CD14-positive monocyte (primary cell): ENCODE results near the gene PNMA8A. TPM values are rescaled to one million over a fixed set of nuclear protein-coding genes. Genes with fewer than 3 reads are reported as not detected.

Experiments used
- DNase-seq, 3 donors: peaks; one replicate each; pipeline ENCODE4 v3.0.0-alpha.2; 2011 to 2022
- H2AFZ ChIP-seq: 2 replicates; pipeline ENCODE4 v1.6.0; 2012; ENCODE audit warnings: mild to moderate bottlenecking, low read depth, low read length, inconsistent platforms; ENCODE audit not compliant: insufficient read depth, poor library complexity, severe bottlenecking
- H3K27ac ChIP-seq, 2 donors: 1 replicate in 1 of 2; 2 replicates in 1 of 2; pipeline ENCODE4 v1.5.1; 2012 to 2013; ENCODE audit warnings: low read length in 2 of 2, control low read depth in 1 of 2, inconsistent platforms in 1 of 2, low read depth in 1 of 2, mild to moderate bottlenecking in 1 of 2
- H3K27me3 ChIP-seq, 2 donors: one replicate each; pipeline versions ENCODE4 v1.6.0 to v1.6.1; 2011 to 2013; ENCODE audit warnings: low read length in 2 of 2; ENCODE audit not compliant: control insufficient read depth in 2 of 2, insufficient read depth in 2 of 2
- H3K36me3 ChIP-seq, 2 donors: replicated peaks in 1 of 2; 1 replicate in 1 of 2; 2 replicates in 1 of 2; pipeline versions ENCODE4 v1.5.1 to v1.6.1; 2012 to 2013; ENCODE audit warnings: low read length in 2 of 2, control low read depth in 1 of 2, inconsistent platforms in 1 of 2, mild to moderate bottlenecking in 1 of 2; ENCODE audit not compliant: insufficient read depth in 2 of 2, control insufficient read depth in 1 of 2
- H3K4me1 ChIP-seq, 2 donors: 1 replicate in 1 of 2; 2 replicates in 1 of 2; pipeline versions ENCODE4 v1.5.1 to v1.6.1; 2012 to 2013; ENCODE audit warnings: low read length in 2 of 2, control low read depth in 1 of 2, inconsistent platforms in 1 of 2, mild to moderate bottlenecking in 1 of 2, moderate library complexity in 1 of 2; ENCODE audit not compliant: insufficient read depth in 2 of 2, control insufficient read depth in 1 of 2
- H3K4me2 ChIP-seq: replicated peaks from 2 replicates; pipeline ENCODE3; 2012; ENCODE audit warnings: low read length, moderate library complexity, mild to moderate bottlenecking; ENCODE audit not compliant: poor library complexity, severe bottlenecking; ENCODE audit errors: extremely low read depth
- H3K4me3 ChIP-seq, 3 experiments: fragments of 200-600 bp in 1 of 3; sonication (generic) in 1 of 3; replicated peaks in 1 of 3; 1 replicate in 2 of 3; 2 replicates in 1 of 3; pipeline ENCODE4 v1.5.1; 2011 to 2013; ENCODE audit warnings: low read length in 3 of 3, mild to moderate bottlenecking in 3 of 3, control low read depth in 2 of 3, low read depth in 2 of 3, inconsistent platforms in 1 of 3, moderate library complexity in 1 of 3
- H3K79me2 ChIP-seq: 2 replicates; pipeline ENCODE4 v1.6.0; 2012; ENCODE audit warnings: mild to moderate bottlenecking, control low read depth, inconsistent platforms, low read length, moderate library complexity; ENCODE audit not compliant: insufficient read depth
- H3K9ac ChIP-seq: 2 replicates; pipeline ENCODE4 v1.6.0; 2017; ENCODE audit warnings: low read length, mild to moderate bottlenecking; ENCODE audit not compliant: insufficient read depth, poor library complexity, severe bottlenecking
- H3K9me3 ChIP-seq, 2 donors: replicated peaks in 1 of 2; 1 replicate in 1 of 2; 2 replicates in 1 of 2; pipeline versions ENCODE4 v1.5.1 to v1.6.1; 2012 to 2013; ENCODE audit warnings: low read length in 2 of 2, control low read depth in 1 of 2; ENCODE audit not compliant: control insufficient read depth in 1 of 2, insufficient read depth in 1 of 2
- H4K20me1 ChIP-seq: 2 replicates; pipeline ENCODE4 v1.6.0; 2012; ENCODE audit warnings: mild to moderate bottlenecking, low read length, control low read depth, moderate library complexity; ENCODE audit not compliant: insufficient read depth
- H3K27ac Mint-ChIP-seq, 7 donors: one replicate each; pipeline ENCODE4 v1.8.0; 2020; ENCODE audit warnings: mild to moderate bottlenecking in 7 of 7, mixed read lengths in 7 of 7, moderate library complexity in 6 of 7, inconsistent platforms in 2 of 7
- H3K27me3 Mint-ChIP-seq, 3 donors: one replicate each; pipeline ENCODE4 v1.8.0; 2021 to 2022; ENCODE audit warnings: low read depth in 3 of 3, mild to moderate bottlenecking in 3 of 3, mixed read lengths in 3 of 3, moderate library complexity in 3 of 3, inconsistent platforms in 1 of 3
- H3K36me3 Mint-ChIP-seq, 2 donors: one replicate each; pipeline ENCODE4 v1.8.0; 2020; ENCODE audit warnings: mixed read lengths in 2 of 2, inconsistent platforms in 1 of 2, mild to moderate bottlenecking in 1 of 2
- H3K4me1 Mint-ChIP-seq: one replicate; pipeline ENCODE4 v1.8.0; 2020; ENCODE audit warnings: mild to moderate bottlenecking, mixed read lengths
- H3K4me3 Mint-ChIP-seq, 2 donors: one replicate each; pipeline ENCODE4 v1.8.0; 2020; ENCODE audit warnings: mild to moderate bottlenecking in 2 of 2, mixed read lengths in 2 of 2, moderate library complexity in 1 of 2
- H3K9me3 Mint-ChIP-seq, 7 donors: one replicate each; pipeline ENCODE4 v1.8.0; 2020 to 2022; ENCODE audit warnings: mixed read lengths in 7 of 7, mild to moderate bottlenecking in 6 of 7, moderate library complexity in 6 of 7, inconsistent platforms in 2 of 7
- WGBS: methylation state at CpG from one replicate; pipeline ENCODE4 v1.1.5; 2013; ENCODE audit warnings: missing lambda C conversion rate; ENCODE audit not compliant: insufficient coverage; 5-methylcytosine and 5-hydroxymethylcytosine counted together
- intact Hi-C, 2 donors: fragments of 100-400 bp; cut with micrococcal nuclease; formaldehyde crosslinking; loops; one replicate each; pipeline versions ENCODE4 v1.15.0 to v1.15.1; 2023
- polyA plus RNA-seq, 3 donors: library from polyadenylated mRNA; depleted of rRNA in 1 of 3; unstranded in 2 of 3; stranded (reverse) in 1 of 3; fragments of 300-500 nt in 2 of 3; fragments of >200 nt in 1 of 3; fragmentation: Illumina TruSeq in 2 of 3; gene quantifications; 1 replicate in 2 of 3; 2 replicates in 1 of 3; pipeline ENCODE4 v1.2.3, GENCODE V29; 2012 to 2021
- TF ChIP-seq, protein P1 (sequence below): fragments of 200-600 bp; IDR thresholded peaks from one replicate; pipeline ENCODE4 v1.8.0; 2022; ENCODE audit warnings: antibody characterized with exemption, mild to moderate bottlenecking

Gene PNMA8A
- polyA plus RNA-seq, 3 donors: not detected

DNA sequence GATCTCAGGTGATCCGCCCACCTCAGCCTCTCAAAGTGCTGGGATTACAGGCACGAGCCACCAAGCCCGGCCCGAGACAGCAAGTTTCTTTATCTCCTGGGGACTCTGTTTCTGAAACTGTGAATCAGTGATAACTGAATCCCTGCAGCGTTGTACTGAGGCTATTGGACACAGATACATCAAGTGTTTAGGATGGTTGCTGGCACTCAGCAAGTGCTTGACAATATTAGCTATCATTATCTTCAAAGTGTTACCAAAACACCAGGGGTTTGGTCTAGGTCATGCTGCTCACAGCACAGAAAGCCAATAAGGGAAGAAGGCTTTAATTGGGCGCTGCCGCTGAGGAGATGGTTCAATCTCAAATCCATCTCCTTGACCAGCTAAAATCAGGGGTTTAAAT is 22.1 kb downstream of the PNMA8A start:
- H3K4me3 ChIP-seq: no peak overlapping the region
- H3K79me2 ChIP-seq: no peaks in the 10 kb centered on the region
- peaks cover 8 to 24% (median 13%) of the 10 kb centered on the region in 3 donors for H3K27me3 Mint-ChIP-seq
- no peaks in the 10 kb centered on the region for H4K20me1 ChIP-seq
- peaks cover 0 to 12% (median 6%) of the 10 kb centered on the region in 7 donors for H3K9me3 Mint-ChIP-seq
- no peak overlapping the region for H2AFZ ChIP-seq
- no peak overlapping the region for H3K4me3 Mint-ChIP-seq
- TF ChIP-seq, protein P1, sequence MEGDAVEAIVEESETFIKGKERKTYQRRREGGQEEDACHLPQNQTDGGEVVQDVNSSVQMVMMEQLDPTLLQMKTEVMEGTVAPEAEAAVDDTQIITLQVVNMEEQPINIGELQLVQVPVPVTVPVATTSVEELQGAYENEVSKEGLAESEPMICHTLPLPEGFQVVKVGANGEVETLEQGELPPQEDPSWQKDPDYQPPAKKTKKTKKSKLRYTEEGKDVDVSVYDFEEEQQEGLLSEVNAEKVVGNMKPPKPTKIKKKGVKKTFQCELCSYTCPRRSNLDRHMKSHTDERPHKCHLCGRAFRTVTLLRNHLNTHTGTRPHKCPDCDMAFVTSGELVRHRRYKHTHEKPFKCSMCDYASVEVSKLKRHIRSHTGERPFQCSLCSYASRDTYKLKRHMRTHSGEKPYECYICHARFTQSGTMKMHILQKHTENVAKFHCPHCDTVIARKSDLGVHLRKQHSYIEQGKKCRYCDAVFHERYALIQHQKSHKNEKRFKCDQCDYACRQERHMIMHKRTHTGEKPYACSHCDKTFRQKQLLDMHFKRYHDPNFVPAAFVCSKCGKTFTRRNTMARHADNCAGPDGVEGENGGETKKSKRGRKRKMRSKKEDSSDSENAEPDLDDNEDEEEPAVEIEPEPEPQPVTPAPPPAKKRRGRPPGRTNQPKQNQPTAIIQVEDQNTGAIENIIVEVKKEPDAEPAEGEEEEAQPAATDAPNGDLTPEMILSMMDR: no peak
- intact Hi-C loops: no loop called here
- WGBS: 65% methylated on average over 4 of the region's 7 CpGs
- no peak overlapping the region for H3K4me2 ChIP-seq
- H3K36me3 Mint-ChIP-seq: no peaks in the 10 kb centered on the region
- no peak overlapping the region for H3K9ac ChIP-seq
- peaks cover 0 to 3% of the 10 kb centered on the region in 2 donors for H3K9me3 ChIP-seq
- DNase-seq: no peak
- H3K27ac ChIP-seq: no peak overlapping the region
- no peaks in the 10 kb centered on the region for H3K36me3 ChIP-seq
- H3K4me1 ChIP-seq: no peaks in the 10 kb centered on the region
- no peaks in the 10 kb centered on the region for H3K4me1 Mint-ChIP-seq
- H3K27me3 ChIP-seq: peaks cover 0 to 7% of the 10 kb centered on the region in 2 donors
- H3K27ac Mint-ChIP-seq: no peak overlapping the region

DNA sequence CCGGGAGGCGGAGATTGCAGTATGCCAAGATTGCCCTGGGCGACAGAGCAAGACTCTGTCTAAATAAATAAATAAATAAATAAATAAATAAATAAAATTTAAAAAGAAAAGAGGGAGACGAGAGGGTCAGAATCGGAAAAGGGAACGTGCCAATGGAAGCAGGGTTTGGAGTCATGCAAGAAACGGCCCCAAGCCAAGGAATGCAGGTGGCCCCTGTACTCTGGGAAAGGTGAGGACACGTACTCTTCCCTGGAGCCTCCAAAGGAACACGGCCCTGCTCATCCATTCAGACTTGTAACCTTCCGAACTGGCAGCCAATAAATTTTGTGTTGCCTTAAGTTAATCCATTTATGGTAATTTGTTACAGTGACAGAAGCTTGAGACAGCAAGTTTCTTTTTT is 22.8 kb downstream of the PNMA8A start:
- Mint-ChIP-seq H3K4me1 (no peaks in the 10 kb centered on the region), H3K4me3 (no peak overlapping the region), H3K36me3 (no peaks in the 10 kb centered on the region), H3K27ac (no peak overlapping the region), H3K9me3 (peaks cover 0 to 12% (median 6%) of the 10 kb centered on the region in 7 donors), H3K27me3 (peaks cover 8 to 24% (median 12%) of the 10 kb centered on the region in 3 donors)
- Histone ChIP-seq H3K4me2 (no peak overlapping the region), H3K27ac (no peak overlapping the region), H3K9ac (no peak overlapping the region), H4K20me1 (no peaks in the 10 kb centered on the region), H3K4me1 (no peaks in the 10 kb centered on the region), H3K79me2 (no peaks in the 10 kb centered on the region), H3K9me3 (peaks cover 0 to 3% of the 10 kb centered on the region in 2 donors), H3K36me3 (no peaks in the 10 kb centered on the region), H3K4me3 (no peak overlapping the region), H3K27me3 (peaks cover 0 to 3% of the 10 kb centered on the region in 2 donors), H2AFZ (no peak overlapping the region)
- intact Hi-C loops: no loop called here
- TF ChIP-seq, protein P1: no peak
- WGBS: 96% methylated on average over 5 of the region's 10 CpGs
- no peak for DNase-seq
